Activated naive CD4-positive, alpha-beta T cell treated with anti-CD3 and anti-CD28 coated beads, Interleukin-2, amount 10 ng/mL, durations not matched to agents 7 days and 5 days (primary cell): ENCODE measurements around the gene CHAT.

Experiments
- CTCF ChIA-PET: fragments of 350-600 bp; sonication (Branson Sonifier 250); formaldehyde crosslinking; loops from one replicate; lab custom pipeline; 2021; ENCODE audit warnings: antibody characterized with exemption; lab: Charles Lee
- DNase-seq: peaks from one replicate; pipeline ENCODE4 v3.0.0-alpha.2; 2020
- H3K27ac Mint-ChIP-seq: one replicate; pipeline ENCODE4 v1.8.0; 2021; ENCODE audit warnings: mild to moderate bottlenecking, moderate library complexity, mixed read lengths
- H3K27me3 Mint-ChIP-seq: one replicate; pipeline ENCODE4 v1.8.0; 2021; ENCODE audit warnings: mild to moderate bottlenecking, mixed read lengths
- H3K36me3 Mint-ChIP-seq: one replicate; pipeline ENCODE4 v1.8.0; 2021; ENCODE audit warnings: mixed read lengths
- H3K4me1 Mint-ChIP-seq: one replicate; pipeline ENCODE4 v1.8.0; 2021; ENCODE audit warnings: mixed read lengths
- H3K4me3 Mint-ChIP-seq: one replicate; pipeline ENCODE4 v1.8.0; 2021; ENCODE audit warnings: mild to moderate bottlenecking, moderate library complexity, mixed read lengths
- H3K9me3 Mint-ChIP-seq: one replicate; pipeline ENCODE4 v1.8.0; 2021; ENCODE audit warnings: mixed read lengths

CHAT gene

GRCh38 chr10:49600781-49601400 is 12.9 kb upstream of the CHAT start:
- Mint-ChIP-seq H3K36me3 (no peaks in the 10 kb centered on the region), H3K9me3 (no peaks in the 10 kb centered on the region), H3K4me1 (no peaks in the 10 kb centered on the region), H3K27me3 (peaks cover 16% of the 10 kb centered on the region), H3K27ac (no peak overlapping the region), H3K4me3 (no peak overlapping the region)
- CTCF ChIA-PET = no interaction called here
- DNase-seq = no peak

- Mint-ChIP-seq H3K27ac (no peak overlapping the region), H3K27me3 (peaks cover 19% of the 10 kb centered on the region), H3K36me3 (no peaks in the 10 kb centered on the region), H3K4me1 (peaks cover 2% of the 10 kb centered on the region), H3K4me3 (no peak overlapping the region), H3K9me3 (no peaks in the 10 kb centered on the region)
- no peak for DNase-seq
- CTCF ChIA-PET = no interaction called here
These were observed 12.0 kb upstream of the CHAT start for GRCh38 chr10:49601857-49602256.

GRCh38 chr10:49602380-49603023 is 11.3 kb upstream of the CHAT start:
- peaks cover 3% of the 10 kb centered on the region for H3K4me1 Mint-ChIP-seq
- H3K9me3 Mint-ChIP-seq = no peaks in the 10 kb centered on the region
- H3K4me3 Mint-ChIP-seq = no peak overlapping the region
- peaks cover 23% of the 10 kb centered on the region for H3K27me3 Mint-ChIP-seq
- no peak for DNase-seq
- CTCF ChIA-PET = no interaction called here
- H3K27ac Mint-ChIP-seq = no peak overlapping the region
- no peaks in the 10 kb centered on the region for H3K36me3 Mint-ChIP-seq

- DNase-seq = no peak
- no peak overlapping the region for H3K4me3 Mint-ChIP-seq
- CTCF ChIA-PET = interaction anchor here (1.6 to 1.7 kb wide), 2 partner anchors 10 to 12 kb away, joined by 5 to 12 read pairs; no protein-coding TSS in a partner anchor
- no peaks in the 10 kb centered on the region for H3K9me3 Mint-ChIP-seq
- H3K4me1 Mint-ChIP-seq = peaks cover 3% of the 10 kb centered on the region
- no peaks in the 10 kb centered on the region for H3K36me3 Mint-ChIP-seq
- H3K27me3 Mint-ChIP-seq = peaks cover 50% of the 10 kb centered on the region
- no peak overlapping the region for H3K27ac Mint-ChIP-seq
These were observed 8.5 kb upstream of the CHAT start for GRCh38 chr10:49605216-49605938.

- CTCF ChIA-PET = interaction anchor here (0.8 to 1.7 kb wide), 4 partner anchors 11 to 199 kb away, joined by 3 to 6 read pairs (median 4); no protein-coding TSS in a partner anchor
- H3K27me3 Mint-ChIP-seq = peaks cover 54% of the 10 kb centered on the region
- H3K4me3 Mint-ChIP-seq = no peak overlapping the region
- H3K4me1 Mint-ChIP-seq = peaks cover 3% of the 10 kb centered on the region
- H3K27ac Mint-ChIP-seq = no peak overlapping the region
- DNase-seq = no peak
- H3K36me3 Mint-ChIP-seq = no peaks in the 10 kb centered on the region
- H3K9me3 Mint-ChIP-seq = no peaks in the 10 kb centered on the region
These were observed 7.8 kb upstream of the CHAT start for GRCh38 chr10:49605939-49606509.

- peak; percentile 88 for DNase-seq
- CTCF ChIA-PET = interaction anchor here (0.8 to 1.7 kb wide), 4 partner anchors 12 to 200 kb away, joined by 3 to 6 read pairs (median 4); no protein-coding TSS in a partner anchor
- no peak overlapping the region for H3K27ac Mint-ChIP-seq
- H3K4me3 Mint-ChIP-seq = no peak overlapping the region
- peaks cover 6% of the 10 kb centered on the region for H3K9me3 Mint-ChIP-seq
- H3K36me3 Mint-ChIP-seq = peaks cover 5% of the 10 kb centered on the region
- peaks cover 4% of the 10 kb centered on the region for H3K4me1 Mint-ChIP-seq
- H3K27me3 Mint-ChIP-seq = peaks cover 61% of the 10 kb centered on the region
These were observed 6.8 kb upstream of the CHAT start for GRCh38 chr10:49606981-49607535.

GRCh38 chr10:49608166-49609005 is 5.5 kb upstream of the CHAT start:
- H3K27ac Mint-ChIP-seq = no peak overlapping the region
- H3K4me3 Mint-ChIP-seq = no peak overlapping the region

GRCh38 chr10:49609006-49609282 is 4.9 kb upstream of the CHAT start:
- no peak for DNase-seq
- H3K27me3 Mint-ChIP-seq = peaks cover 79% of the 10 kb centered on the region
- peaks cover 7% of the 10 kb centered on the region for H3K9me3 Mint-ChIP-seq
- peaks cover 7% of the 10 kb centered on the region for H3K4me1 Mint-ChIP-seq
- H3K36me3 Mint-ChIP-seq = peaks cover 8% of the 10 kb centered on the region
- CTCF ChIA-PET = no interaction called here
- H3K4me3 Mint-ChIP-seq = no peak overlapping the region
- H3K27ac Mint-ChIP-seq = no peak overlapping the region

More at GRCh38 chr10:49608166-49609005, 5.5 kb upstream of the CHAT start:
- Mint-ChIP-seq H3K27me3 (peaks cover 73% of the 10 kb centered on the region), H3K4me1 (peaks cover 7% of the 10 kb centered on the region), H3K9me3 (peaks cover 7% of the 10 kb centered on the region), H3K36me3 (peaks cover 8% of the 10 kb centered on the region)
- no peak for DNase-seq
- CTCF ChIA-PET = no interaction called here

- DNase-seq = no peak
- Mint-ChIP-seq H3K27me3 (peaks cover 84% of the 10 kb centered on the region), H3K27ac (no peak overlapping the region), H3K9me3 (peaks cover 7% of the 10 kb centered on the region), H3K4me1 (peaks cover 7% of the 10 kb centered on the region), H3K4me3 (no peak overlapping the region), H3K36me3 (peaks cover 8% of the 10 kb centered on the region)
- CTCF ChIA-PET = no interaction called here
These were observed 4.3 kb upstream of the CHAT start for GRCh38 chr10:49609283-49610113.

GRCh38 chr10:49610114-49610457 is 3.8 kb upstream of the CHAT start, which contains the start of gene SLC18A3:
SLC18A3 (plus strand) TSS chr10:49610310; CDS start chr10:49610741, 431 bp downstream.
- peaks cover 7% of the 10 kb centered on the region for H3K9me3 Mint-ChIP-seq
- peaks cover 89% of the 10 kb centered on the region for H3K27me3 Mint-ChIP-seq
- CTCF ChIA-PET = no interaction called here
- H3K4me3 Mint-ChIP-seq = no peak within 1 kb of the TSS
- peaks cover 8% of the 10 kb centered on the region for H3K36me3 Mint-ChIP-seq
- no peak within 1 kb of the TSS for H3K27ac Mint-ChIP-seq
- no peak for DNase-seq
- H3K4me1 Mint-ChIP-seq = peaks cover 7% of the 10 kb centered on the region

- no peak overlapping the region for H3K27ac Mint-ChIP-seq
- DNase-seq = no peak
- H3K36me3 Mint-ChIP-seq = peaks cover 8% of the 10 kb centered on the region
- no peak overlapping the region for H3K4me3 Mint-ChIP-seq
- H3K9me3 Mint-ChIP-seq = peaks cover 7% of the 10 kb centered on the region
- CTCF ChIA-PET = no interaction called here
- peaks cover 7% of the 10 kb centered on the region for H3K4me1 Mint-ChIP-seq
- peaks cover 90% of the 10 kb centered on the region for H3K27me3 Mint-ChIP-seq
These were observed 3.2 kb upstream of the CHAT start for GRCh38 chr10:49610458-49611165.

- Mint-ChIP-seq H3K27ac (peak overlapping the region; percentile 60), H3K36me3 (peaks cover 8% of the 10 kb centered on the region), H3K4me1 (peaks cover 7% of the 10 kb centered on the region), H3K9me3 (peaks cover 7% of the 10 kb centered on the region), H3K4me3 (no peak overlapping the region), H3K27me3 (peaks cover 97% of the 10 kb centered on the region)
- CTCF ChIA-PET = no interaction called here
- no peak for DNase-seq
These were observed 2.5 kb upstream of the CHAT start for GRCh38 chr10:49611166-49611815.
